HG03442 (cell line): Measurements from ENCODE around the gene GAS2L2.

ENCODE experiments used
- ATAC-seq: cut with Tn5 transposase; IDR thresholded peaks from one replicate; pipeline ENCODE4 v1.9.1; 2021; ENCODE audit warnings: mild to moderate bottlenecking, moderate library complexity; ENCODE audit not compliant: unreplicated experiment

GAS2L2 gene

GRCh38 chr17:35752945-35753764 lies at the start of gene GAS2L2:
Gene GAS2L2, minus strand, starts transcription at chr17:35753239. Its CDS starts 389 bp downstream, at chr17:35752850.
- no peak for ATAC-seq

GRCh38 chr17:35801583-35802224 lies 48.7 kb upstream of the GAS2L2 start:
- ATAC-seq, result no peak

- ATAC-seq, result no peak
Observed at GRCh38 chr17:35799942-35800341, 46.9 kb upstream of the GAS2L2 start.

GRCh38 chr17:35797918-35798317 lies 44.9 kb upstream of the GAS2L2 start:
- ATAC-seq, result no peak

- no peak for ATAC-seq
Observed at GRCh38 chr17:35797370-35797769, 44.3 kb upstream of the GAS2L2 start.

GRCh38 chr17:35796942-35797341 lies 43.9 kb upstream of the GAS2L2 start:
- ATAC-seq, result no peak

- no peak for ATAC-seq
Observed at GRCh38 chr17:35795871-35796265, 42.8 kb upstream of the GAS2L2 start.

GRCh38 chr17:35795007-35795870 lies 42.2 kb upstream of the GAS2L2 start, which contains the start of gene MMP28:
Gene MMP28, minus strand, starts transcription at chr17:35795641. Its CDS starts 264 bp downstream, at chr17:35795377.
- ATAC-seq, result no peak

- no peak for ATAC-seq
Observed at GRCh38 chr17:35793257-35793656, 40.2 kb upstream of the GAS2L2 start.

GRCh38 chr17:35791681-35792350 lies 38.8 kb upstream of the GAS2L2 start:
- no peak for ATAC-seq

- ATAC-seq, result no peak
Observed at GRCh38 chr17:35790841-35791240, 37.8 kb upstream of the GAS2L2 start.

GRCh38 chr17:35788477-35789368 lies 35.7 kb upstream of the GAS2L2 start:
- ATAC-seq, result no peak

- ATAC-seq, result no peak
Observed at GRCh38 chr17:35786941-35787432, 33.9 kb upstream of the GAS2L2 start.

- ATAC-seq, result no peak
Observed at GRCh38 chr17:35784895-35785294, 31.9 kb upstream of the GAS2L2 start.

GRCh38 chr17:35780950-35781349 lies 27.9 kb upstream of the GAS2L2 start:
- no peak for ATAC-seq

GRCh38 chr17:35778641-35779196 lies 25.7 kb upstream of the GAS2L2 start:
- no peak for ATAC-seq

GRCh38 chr17:35775583-35775982 lies 22.5 kb upstream of the GAS2L2 start:
- no peak for ATAC-seq

GRCh38 chr17:35775039-35775438 lies 22.0 kb upstream of the GAS2L2 start:
- no peak for ATAC-seq

GRCh38 chr17:35774499-35774898 lies 21.5 kb upstream of the GAS2L2 start:
- no peak for ATAC-seq
